HL-60/S4 treated with retinoic acid at 250 ng/mL for 4 days and 3 days (cell line): ENCODE results near the gene BHMT.

Source experiments
- in situ Hi-C: fragments of 300-500 bp; cut with MboI; formaldehyde crosslinking; loops from 2 replicates; pipeline ENCODE4 v1.7.0; 2022; ENCODE audit warnings: low sequenced_read_pairs

The BHMT gene

DNA sequence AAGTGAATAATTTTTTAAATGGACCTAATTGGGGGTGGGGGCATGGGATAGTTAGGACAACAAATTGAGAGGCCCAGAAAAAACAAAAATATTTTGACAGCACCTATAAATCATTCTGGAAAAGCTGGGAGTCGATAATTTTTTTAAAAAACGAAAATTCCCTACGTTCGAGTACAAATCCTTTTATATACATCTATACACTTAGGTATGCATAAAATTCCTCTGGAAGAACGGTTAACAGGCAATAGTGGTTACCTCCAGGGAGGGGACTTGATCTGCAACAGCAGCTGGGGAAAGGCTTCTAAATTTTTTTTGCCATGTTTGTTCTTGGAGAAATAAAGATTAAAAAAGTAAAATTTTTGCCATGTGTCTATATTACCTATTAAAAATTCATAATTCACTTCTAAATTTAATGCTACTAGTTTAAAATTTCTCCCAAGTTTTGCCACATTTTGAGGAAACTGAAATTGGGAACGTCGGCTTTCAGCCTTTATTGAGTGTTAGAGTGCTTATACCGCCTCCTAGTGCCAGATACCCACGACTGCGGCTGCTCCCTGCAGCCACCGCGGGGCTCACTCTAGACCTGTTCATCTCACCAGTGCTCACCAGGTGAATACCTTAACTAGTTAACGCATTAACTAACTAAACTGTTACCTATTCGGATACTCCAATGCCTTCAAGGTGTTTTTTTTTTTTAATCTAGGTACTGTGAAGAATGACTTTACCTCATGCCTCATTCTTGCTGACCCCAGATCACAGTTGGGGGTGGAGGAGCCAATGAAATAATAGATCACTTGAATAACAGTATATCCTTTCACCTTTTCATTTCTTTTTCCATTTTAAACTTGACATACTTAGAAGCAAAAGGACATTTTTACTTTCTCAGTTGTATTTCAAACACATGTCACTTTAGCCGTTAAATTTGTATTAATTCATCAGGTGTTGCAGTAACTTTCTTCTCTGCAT, 1.8 kb upstream of the BHMT start:
- in situ Hi-C loops: no loop called here

DNA sequence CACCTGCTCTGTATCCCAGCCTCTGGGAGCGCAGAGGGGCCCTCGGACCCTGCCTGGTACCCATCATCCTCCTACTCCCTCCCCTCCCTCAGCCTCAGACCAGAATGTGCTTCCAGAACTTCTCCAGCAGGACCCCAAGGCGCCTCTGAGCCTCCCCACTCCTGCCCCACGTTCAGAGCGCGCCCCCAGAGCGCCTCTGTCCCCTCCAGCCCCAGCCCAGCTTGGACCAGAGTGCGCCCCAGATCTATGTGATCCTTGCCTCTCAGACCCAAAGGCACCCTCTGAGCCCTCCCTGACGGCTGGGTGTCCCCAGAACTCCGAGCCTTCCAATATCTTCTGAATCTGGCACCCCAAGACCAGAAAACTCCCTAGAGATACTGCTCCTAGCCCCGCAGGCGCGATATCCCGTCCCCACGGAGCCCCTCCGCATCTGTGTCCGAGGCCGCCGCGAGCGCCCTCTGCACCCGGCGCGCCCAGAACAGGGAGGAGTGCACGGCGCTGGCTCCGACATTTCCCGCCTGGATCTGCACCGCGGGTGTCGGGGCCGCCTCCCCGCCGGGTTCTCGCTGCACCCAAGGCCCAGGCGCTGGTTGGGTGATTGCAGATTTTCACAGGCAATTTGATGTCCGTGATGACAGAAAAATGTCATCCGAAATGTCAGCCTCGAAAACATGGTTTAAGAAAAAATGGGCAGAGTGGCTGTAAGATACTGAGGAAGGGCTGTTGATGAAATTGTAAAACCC, 522 bp downstream of the BHMT start:
- in situ Hi-C loops: no loop called here

DNA sequence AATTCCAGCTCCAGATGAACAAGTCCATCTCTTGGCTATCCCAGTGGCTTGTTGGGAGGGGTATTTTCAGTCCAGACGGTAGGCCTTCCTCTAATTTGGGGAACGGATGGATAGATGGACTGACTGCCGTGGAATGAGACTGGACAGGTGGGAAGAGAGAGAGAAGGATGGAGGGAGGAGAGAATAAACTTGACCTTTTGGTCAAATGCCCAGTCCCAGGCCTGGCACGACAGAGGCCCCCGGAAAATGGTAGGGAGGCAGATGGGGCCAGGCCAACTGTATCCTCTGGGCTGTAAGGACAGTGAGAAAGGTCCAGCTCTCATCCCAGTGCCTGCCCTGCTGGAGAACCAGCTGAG, 1.1 kb downstream of the BHMT start:
- in situ Hi-C loops: no loop called here

DNA sequence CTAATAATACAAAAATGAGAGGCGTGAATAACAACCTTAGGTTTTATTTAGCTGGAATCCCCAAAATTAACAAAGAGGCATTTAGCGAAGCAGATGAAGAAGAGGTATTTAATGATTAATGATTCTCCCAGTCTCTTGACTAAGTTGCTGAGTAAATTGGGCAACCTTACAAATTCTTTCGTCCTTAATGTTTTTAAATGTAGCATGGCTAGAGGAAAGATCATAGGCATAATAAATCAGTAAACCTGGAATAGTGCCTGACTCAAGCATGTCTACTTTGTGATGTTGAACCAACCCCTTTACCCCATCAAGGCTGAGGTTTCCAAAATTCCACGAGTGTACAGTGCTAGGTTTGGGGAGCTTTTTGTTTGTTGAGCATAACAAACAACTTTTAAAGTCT, 7.9 kb downstream of the BHMT start:
- in situ Hi-C loops: no loop called here

DNA sequence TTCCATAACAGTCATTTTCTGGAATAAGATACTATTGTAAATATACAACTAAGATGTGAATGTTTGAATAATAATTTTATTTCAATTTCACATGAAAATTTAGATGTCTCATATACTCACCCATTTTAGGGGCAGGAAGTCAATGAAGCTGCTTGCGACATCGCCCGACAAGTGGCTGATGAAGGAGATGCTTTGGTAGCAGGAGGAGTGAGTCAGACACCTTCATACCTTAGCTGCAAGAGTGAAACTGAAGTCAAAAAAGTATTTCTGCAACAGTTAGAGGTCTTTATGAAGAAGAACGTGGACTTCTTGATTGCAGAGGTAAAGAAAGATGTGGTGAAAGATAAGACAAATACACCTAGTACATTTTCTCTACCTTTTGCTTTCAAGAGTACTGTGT, 8.6 kb downstream of the BHMT start:
- in situ Hi-C loops: no loop called here

DNA sequence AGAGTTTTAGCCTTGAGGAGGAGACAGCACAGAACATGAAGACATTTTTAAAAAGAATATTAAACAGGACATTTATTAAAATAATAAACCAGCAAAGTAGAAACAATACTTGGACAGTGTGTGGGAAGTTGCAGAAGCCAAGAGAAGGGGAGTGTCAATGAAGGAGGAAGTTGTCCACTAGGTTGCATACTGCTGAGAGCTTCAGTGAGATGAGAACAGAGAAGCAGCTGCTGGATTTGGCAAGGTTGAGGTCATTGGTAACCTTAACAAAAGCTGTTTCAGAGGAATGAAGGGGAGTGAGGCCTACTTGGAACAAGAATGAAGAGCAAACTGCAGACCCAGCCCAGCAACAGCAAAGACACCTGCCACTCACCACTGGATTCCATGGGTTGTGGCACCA, 11.4 kb downstream of the BHMT start:
- in situ Hi-C loops: no loop called here

DNA sequence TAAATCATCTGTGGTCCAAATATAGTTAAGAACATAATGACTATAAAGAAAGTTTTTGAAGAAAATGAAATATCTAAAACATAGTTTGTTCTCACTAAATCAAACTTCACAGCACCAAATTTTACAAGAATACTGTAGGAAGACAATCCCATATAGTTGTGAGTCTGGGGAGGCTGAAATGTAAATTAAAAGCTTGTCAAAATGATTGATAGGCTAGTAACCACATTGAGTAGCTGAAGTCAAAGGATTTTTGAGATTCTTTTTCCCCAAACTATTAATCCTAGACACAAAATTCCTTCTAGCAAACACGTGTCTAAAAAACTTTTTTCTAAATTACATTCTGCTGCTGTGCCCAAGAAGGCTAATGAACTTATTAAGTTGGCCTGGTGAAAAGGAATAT, 13.0 kb downstream of the BHMT start:
- in situ Hi-C loops: loop anchor here (25.0 kb wide), 1 partner anchor 338 kb away; no protein-coding TSS in a partner anchor

DNA sequence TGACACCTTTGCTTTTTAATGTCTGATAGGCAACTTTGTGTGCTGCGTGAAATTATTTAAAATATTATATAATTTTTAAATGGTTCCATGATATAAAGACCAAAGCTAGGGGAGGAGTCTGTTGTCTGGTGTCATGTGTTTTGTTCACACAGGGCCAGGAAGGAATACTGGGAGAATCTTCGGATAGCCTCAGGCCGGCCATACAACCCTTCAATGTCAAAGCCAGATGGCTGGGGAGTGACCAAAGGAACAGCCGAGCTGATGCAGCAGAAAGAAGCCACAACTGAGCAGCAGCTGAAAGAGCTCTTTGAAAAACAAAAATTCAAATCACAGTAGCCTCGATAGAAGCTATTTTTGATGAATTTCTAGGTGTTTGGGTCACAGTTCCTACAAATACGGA, 19.2 kb downstream of the BHMT start:
- in situ Hi-C loops: loop anchor here (25.0 kb wide), 1 partner anchor 332 kb away; no protein-coding TSS in a partner anchor

DNA sequence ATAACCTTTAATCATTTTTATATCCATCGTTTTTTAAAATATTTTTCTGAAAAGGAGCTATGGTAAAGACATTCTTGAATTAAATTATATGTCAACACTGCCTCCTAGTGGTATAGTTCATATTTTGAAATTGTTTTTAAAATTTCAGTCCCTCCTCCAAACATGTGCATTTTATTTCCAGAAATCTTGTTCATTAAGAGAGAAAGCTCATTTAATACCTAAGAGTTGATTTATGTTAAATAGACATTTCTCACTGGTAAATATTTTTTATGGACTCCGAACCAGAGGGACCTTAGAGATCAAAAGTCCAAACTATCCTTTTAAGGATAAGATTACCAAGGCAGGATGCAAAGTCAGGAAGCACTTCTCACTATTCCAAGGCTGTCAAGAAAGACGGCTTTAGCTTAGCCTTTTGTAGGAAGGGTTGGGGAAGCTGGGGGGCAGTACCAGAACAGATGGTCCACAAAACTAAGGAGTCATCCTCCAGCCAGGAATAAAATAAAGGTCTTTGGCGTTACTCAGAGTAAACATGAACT, 21.6 kb downstream of the BHMT start:
- in situ Hi-C loops: loop anchor here (25.0 kb wide), 1 partner anchor 329 kb away; no protein-coding TSS in a partner anchor

DNA sequence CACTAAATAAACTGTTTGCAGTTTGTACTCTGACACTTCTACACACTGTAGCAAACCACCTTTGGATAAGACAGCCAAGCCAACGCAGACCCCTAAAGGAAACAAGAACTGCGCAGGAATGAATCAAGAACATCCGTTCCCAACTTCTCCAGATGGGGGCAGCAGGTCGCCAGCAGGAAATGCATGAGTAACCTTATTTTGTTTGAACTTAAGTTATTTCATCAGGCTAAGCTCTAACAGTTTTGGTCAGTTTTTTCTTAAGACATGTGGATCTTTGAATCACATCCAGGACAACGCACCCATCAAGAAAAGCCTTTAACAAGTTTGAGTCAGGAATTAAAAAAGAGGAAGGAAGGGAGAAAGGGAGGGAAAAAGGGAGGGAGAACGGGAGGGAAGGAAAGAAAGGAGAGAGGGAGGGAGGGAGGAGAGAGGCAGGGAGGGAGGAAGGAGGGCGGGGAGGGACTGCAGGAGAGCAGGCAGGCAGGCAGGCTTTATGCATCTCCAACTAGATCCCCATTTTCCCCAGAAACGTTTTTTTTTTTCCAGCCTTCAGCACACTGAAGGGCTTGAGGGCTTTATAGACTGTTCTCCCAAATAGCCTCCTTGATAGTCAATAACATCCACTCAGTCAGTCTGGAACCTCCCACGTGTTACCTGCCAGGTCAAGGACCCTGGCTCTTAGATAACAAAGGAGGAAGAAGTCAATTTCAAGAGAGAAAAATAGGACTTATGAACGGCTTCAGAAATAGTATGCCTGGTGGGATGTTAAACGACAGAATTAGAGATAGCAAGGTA, 22.2 kb downstream of the BHMT start:
- in situ Hi-C loops: loop anchor here (25.0 kb wide), 1 partner anchor 328 kb away; no protein-coding TSS in a partner anchor

DNA sequence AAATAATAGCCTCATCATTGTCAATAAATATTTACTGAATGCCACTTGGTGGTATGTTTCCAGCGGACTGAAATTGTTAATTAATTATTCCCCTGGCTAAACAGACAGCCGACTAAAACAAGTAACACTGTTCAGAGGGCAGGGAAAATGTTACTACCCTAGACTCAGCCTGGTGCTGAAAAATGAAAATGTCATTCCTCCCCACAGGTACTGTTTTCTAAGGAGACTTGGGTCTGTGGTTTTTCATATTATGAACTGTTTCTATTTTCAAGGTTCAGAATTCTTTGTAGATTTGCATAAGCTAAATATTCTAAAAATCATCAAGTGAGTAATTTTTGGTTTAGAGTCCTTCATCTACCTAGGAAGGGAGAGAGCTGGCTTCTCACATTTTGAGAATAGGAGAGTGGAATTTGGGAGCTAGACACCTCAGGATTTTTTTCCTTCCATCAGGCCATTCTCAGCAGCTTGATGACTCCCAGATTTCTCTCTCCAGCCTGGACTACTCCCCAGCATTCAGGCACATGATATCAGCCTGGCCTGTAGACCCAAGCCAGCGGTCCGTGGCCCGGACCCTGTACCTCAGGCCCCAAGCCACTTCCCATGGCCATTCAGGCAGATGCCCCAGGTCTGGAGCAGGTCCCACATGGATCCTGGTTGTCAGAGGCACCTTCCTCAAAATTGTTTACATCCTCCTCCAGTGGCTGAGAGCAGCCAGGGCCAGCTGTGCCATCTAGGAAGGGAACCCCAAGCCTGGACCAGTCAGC, 24.4 kb downstream of the BHMT start:
- in situ Hi-C loops: loop anchor here (25.0 kb wide), 1 partner anchor 326 kb away; no protein-coding TSS in a partner anchor

DNA sequence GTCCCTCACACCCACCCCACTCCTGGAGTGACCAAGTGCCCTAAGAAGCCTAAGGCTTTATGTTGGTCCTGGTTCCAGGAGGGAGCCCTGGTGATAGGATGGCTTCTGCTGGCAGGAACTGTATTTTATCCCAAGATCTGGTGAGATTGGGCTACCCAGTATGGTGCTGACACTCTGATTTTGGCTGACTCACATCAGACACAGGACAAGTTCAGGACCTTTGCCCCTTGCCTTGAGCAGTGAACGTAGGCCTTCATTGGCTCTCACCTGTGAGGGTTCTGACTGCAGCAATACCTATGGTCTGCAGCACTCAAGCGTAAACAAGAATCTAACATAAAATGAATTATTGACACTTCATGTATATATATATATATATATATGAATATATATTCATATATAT, 25.0 kb downstream of the BHMT start:
- in situ Hi-C loops: loop anchor here (25.0 kb wide), 1 partner anchor 326 kb away; no protein-coding TSS in a partner anchor

DNA sequence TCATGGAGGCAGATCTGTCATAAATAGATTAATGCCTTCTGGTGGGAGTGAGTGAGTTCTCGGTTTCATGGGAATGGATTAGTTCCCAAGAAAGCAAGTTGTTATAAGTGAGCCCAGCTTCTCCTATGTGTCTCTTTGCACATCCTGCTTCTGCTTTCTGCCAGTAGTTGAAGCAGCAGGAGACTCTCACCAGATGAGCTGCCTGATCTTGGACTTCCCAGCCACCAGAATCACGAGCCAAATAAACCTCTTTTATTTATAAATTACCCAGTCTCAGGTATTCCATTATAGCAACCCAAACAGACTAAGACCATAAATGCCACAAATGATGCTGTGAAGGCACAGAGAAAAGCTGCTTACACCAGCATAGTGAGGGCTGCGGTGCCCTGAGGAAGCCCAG, 28.9 kb downstream of the BHMT start:
- in situ Hi-C loops: loop anchor here (25.0 kb wide), 1 partner anchor 322 kb away; no protein-coding TSS in a partner anchor

DNA sequence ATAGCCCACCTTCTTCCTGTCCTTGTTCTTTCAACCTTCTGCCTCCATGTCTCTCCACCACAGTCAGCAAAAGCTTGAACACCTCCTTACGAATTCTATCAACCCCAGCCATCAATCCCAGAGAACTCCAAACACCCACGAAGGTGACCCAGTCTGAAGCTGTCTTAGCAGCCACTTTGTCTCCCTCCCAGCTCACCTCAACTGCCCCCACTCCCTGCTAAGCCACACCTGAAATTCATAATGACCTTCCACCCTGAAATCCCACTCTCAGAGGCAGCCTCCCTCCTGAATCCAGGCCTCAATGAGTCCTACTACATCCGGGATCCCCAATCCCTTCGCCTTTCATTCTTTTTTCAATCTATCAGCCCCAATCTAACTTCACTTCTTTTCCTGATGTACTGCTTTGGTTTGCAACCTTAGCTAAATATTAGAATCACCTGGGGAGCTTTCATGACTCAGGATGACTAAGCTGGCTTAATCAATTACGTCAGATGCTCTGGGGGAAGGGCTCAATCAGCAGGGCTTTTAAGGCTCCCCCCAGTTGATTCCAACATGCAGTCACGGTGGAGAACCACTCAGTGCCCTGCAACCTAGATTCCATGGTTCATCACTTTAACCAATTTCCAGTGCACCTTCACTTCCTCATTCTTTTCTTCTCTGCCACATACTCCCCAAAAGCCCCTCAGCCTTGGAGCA, 32.2 kb downstream of the BHMT start:
- in situ Hi-C loops: loop anchor here (25.0 kb wide), 1 partner anchor 318 kb away; no protein-coding TSS in a partner anchor

DNA sequence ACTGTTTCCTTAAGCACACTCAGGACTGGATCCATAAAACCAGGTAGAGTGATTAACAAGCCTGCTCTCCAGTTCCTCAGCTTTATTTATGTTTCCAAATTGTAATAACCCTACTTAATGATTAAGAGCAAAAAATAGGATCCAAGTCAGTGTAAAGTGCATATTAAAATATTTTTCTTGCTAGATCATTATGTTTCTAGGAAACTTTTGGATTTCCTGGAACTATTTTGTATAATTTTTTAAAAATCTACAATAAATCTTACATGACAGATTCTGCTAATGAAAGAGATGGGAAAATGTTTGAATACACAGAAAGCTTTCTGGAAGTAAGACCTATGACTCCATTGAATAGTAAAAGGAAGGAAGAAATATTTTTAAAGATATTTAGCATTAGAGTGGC, 35.5 kb downstream of the BHMT start:
- in situ Hi-C loops: loop anchor here (25.0 kb wide), 1 partner anchor 315 kb away; no protein-coding TSS in a partner anchor

DNA sequence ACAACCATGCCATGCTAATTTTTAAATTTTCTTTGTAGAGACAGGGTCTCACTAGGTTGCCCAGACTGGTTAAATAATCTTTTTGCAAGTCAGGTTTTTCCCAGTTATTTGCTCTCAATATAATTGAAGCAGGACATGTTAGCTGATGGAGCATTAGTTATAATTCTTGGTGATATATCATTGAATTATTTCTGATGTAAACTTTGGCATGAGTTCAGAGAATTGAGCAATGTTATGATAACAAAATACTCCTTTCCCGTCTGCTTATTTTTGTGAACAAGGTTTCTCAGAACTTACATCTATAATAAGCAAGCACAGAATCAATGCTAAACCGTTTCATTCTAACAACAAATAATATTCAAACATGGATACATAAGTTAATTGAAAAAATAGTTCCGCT, 37.8 kb downstream of the BHMT start:
- in situ Hi-C loops: loop anchor here (25.0 kb wide), 1 partner anchor 313 kb away; no protein-coding TSS in a partner anchor

DNA sequence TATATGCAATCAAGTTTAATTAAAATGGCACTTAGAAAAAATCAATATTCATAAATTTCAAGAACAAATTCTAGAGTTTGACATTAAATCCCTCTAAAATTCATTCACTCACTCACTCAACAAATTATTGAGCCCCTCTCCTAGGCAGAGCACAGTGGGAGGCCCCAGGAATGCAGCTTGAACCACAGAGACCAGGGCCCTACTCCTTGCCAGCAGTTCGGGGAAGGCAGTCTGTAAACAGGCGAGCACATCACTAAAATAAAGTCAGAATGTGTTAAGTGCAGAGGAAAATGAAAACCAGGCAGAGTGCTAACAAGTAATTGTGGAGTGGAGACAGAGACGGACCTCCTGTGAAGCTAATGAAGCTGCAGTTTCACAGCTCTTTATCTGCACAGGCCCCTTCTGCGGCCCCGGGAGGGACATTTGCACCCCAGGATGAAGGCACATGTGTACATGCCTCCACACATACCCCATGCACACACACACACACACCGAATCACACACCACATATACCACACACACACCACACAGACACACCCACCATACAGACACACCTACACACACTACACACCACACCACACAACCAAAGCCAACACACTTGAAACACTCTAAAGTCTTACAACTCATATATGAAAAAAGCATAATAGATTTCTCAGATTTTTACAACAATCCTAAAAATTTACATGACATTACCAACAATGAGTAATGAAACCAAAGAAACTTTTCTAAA, 40.5 kb downstream of the BHMT start:
- in situ Hi-C loops: no loop called here

DNA sequence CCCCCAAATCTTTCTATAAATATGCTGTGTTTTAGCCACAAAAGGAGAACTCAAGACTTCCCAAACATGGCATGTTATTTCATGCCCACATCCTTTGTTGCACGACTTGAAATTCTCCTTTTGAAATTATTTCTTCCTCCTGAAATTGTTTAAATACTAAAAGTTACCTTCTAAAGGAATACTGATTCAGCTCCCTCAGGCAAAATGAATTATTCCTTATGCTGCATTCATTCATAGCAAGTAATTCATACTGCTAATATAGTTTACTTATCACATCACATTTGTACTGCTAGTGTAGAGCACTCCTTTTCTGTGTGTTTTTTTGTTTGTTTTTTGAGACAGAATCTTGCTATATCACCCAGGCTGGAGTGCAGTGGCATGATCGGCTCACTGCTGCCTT, 45.7 kb downstream of the BHMT start:
- in situ Hi-C loops: no loop called here
